Left lung (tissue), 10 donors: ENCODE results near the gene KIAA1549. TPM values are rescaled to one million over a fixed set of nuclear protein-coding genes. Genes with fewer than 3 reads are reported as not detected.

Experiments used
- ATAC-seq: fragments of 200-7000 bp; cut with Tn5 transposase; one replicate; pipeline ENCODE4 v1.9.1; 2020; ENCODE audit warnings: moderate library complexity
- DNase-seq, 4 donors: peaks; one replicate each; pipeline ENCODE4 v3.0.0-alpha.2; 2013 to 2020
- H3K27ac ChIP-seq, 2 donors: fragments of 200-600 bp; sonication (generic) in 1 of 2; one replicate each; pipeline versions ENCODE4 v1.5.0 to v1.8.0; 2020 to 2021
- H3K27me3 ChIP-seq, 2 donors: fragments of 200-600 bp; sonication (generic) in 1 of 2; one replicate each; pipeline versions ENCODE4 v1.5.0 to v1.8.0; 2020 to 2021
- H3K36me3 ChIP-seq, 2 donors: fragments of 200-600 bp; sonication (generic) in 1 of 2; one replicate each; pipeline versions ENCODE4 v1.5.0 to v1.8.0; 2020 to 2021
- H3K4me1 ChIP-seq, 2 donors: fragments of 200-600 bp; one replicate each; pipeline ENCODE4 v1.8.0; 2021
- H3K4me3 ChIP-seq, 2 donors: fragments of 200-600 bp; sonication (generic) in 1 of 2; one replicate each; pipeline versions ENCODE4 v1.5.0 to v1.8.0; 2020 to 2021; ENCODE audit warnings: mild to moderate bottlenecking in 1 of 2
- H3K9me3 ChIP-seq, 2 donors: fragments of 200-600 bp; sonication (generic) in 1 of 2; one replicate each; pipeline versions ENCODE4 v1.5.0 to v1.8.0; 2020 to 2021
- CTCF ChIP-seq, 2 donors: fragments of 200-600 bp; sonication (generic) in 1 of 2; IDR thresholded peaks; one replicate each; pipeline versions ENCODE4 v1.5.0 to v1.8.0; 2021; ENCODE audit warnings: antibody characterized with exemption in 2 of 2
- intact Hi-C, 2 donors: fragments of 100-400 bp; cut with DNase I; formaldehyde crosslinking; loops; one replicate each; pipeline versions ENCODE4 v1.11.2 to v1.14.2; 2022
- polyA plus RNA-seq, 6 donors: library from polyadenylated mRNA; unstranded; fragments of 120-200 nt; gene quantifications; one replicate each; pipeline ENCODE4 v1.2.1, GENCODE V29; 2013; ENCODE audit not compliant: insufficient read length in 6 of 6
- total RNA-seq, 2 donors: library from RNA; stranded (reverse); fragmentation: NEBNext Ultra II Directional; extraction: Animal tissue kit (Norgen Biotek cat#: 25700); gene quantifications; one replicate each; pipeline ENCODE4 v1.2.1, GENCODE V29; 2021
- donor health status: DM: no; HTN: yes; CAD: no.
- donor health status: DM: no; HTN: no; CAD: no.

The KIAA1549 gene
- total and polyA plus RNA-seq, 8 donors: 4.1 to 16.9 (median 14.9) TPM

DNA sequence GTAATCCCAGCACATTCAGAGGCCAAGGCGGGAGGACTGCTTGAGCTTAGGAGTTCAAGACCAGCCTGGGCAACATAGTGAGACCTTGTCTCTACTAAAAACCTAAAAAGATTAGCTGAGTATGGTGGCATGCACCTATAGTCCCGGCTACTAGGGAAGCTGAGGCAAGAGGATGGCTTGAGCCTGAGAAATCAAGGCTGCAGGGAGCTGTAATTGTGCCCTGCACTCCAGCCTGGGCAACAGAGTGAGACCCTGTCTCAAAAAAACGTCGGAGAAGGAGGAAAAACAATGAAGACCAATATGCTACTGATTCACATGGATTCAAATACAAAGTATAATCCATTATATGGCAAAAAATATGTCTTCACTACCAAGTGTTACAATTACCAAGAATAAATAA, 41.1 kb upstream of the KIAA1549 start:
- Histone ChIP-seq H3K9me3 (no peaks in the 10 kb centered on the region), H3K4me1 (no peaks in the 10 kb centered on the region), H3K36me3 (peaks cover 0 to 18% of the 10 kb centered on the region in 2 donors), H3K4me3 (no peak overlapping the region), H3K27me3 (no peaks in the 10 kb centered on the region), H3K27ac (no peak overlapping the region)
- DNase-seq (no peak), ATAC-seq (no peak)
- intact Hi-C loops: no loop called here
- TF ChIP-seq CTCF (IDR thresholded peaks at IDR 0.05): no peak

GRCh38 chr7:139018910-139019309, 37.7 kb upstream of the KIAA1549 start:
- intact Hi-C loops: no loop called here
- Histone ChIP-seq H3K36me3 (peaks cover 0 to 11% of the 10 kb centered on the region in 2 donors), H3K27ac (no peak overlapping the region), H3K4me3 (no peak overlapping the region), H3K27me3 (no peaks in the 10 kb centered on the region), H3K9me3 (no peaks in the 10 kb centered on the region), H3K4me1 (no peaks in the 10 kb centered on the region)
- DNase-seq: no peak
- ATAC-seq: no peak
- no peak for TF ChIP-seq CTCF (IDR thresholded peaks at IDR 0.05)

DNA sequence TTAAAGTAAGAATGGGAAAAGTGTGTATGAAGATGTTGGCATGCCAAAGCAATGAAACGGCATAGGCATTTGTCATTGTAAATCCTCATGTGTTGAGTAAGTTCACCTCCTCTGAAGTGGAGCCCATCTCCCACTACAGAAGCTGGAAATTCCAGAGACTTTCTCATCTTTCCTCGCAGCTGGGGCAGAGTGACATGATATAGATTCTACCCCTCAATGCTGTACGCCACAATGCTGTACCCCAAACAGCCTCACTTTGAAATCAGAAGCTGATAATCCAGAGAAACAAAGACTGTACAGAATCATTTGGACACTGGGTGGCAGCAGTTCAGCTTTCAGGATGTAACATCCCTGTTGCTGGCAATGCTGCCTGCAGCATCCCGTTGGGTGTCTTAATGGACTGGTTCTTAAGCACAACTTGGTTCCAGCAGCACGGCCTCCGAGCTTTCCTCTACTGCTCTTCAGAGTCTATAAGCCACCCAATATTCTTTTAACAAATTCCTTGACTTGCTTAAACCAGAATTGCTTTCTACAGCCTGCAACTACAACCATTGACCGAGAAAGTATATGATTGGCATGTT, 35.8 kb upstream of the KIAA1549 start:
- ATAC-seq: peak; percentile 96
- intact Hi-C loops: no loop called here
- no peaks in the 10 kb centered on the region for H3K4me1 ChIP-seq

GRCh38 chr7:139011373-139011772, 30.2 kb upstream of the KIAA1549 start:
- Histone ChIP-seq H3K27ac (no peak overlapping the region), H3K9me3 (no peaks in the 10 kb centered on the region), H3K36me3 (no peaks in the 10 kb centered on the region), H3K4me3 (no peak overlapping the region), H3K4me1 (no peaks in the 10 kb centered on the region), H3K27me3 (no peaks in the 10 kb centered on the region)
- ATAC-seq: no peak
- no peak for DNase-seq
- intact Hi-C loops: no loop called here
- TF ChIP-seq CTCF (IDR thresholded peaks at IDR 0.05): no peak

More for the DNA sequence above, 35.8 kb upstream of the KIAA1549 start:
- Histone ChIP-seq H3K9me3 (no peaks in the 10 kb centered on the region), H3K4me3 (no peak overlapping the region), H3K27me3 (no peaks in the 10 kb centered on the region), H3K27ac (no peak overlapping the region), H3K36me3 (no peaks in the 10 kb centered on the region)
- peak in 3 of 4 donors; percentile 33 to 64 (median 46) for DNase-seq
- peak; percentile 44 to 51 for TF ChIP-seq CTCF (IDR thresholded peaks at IDR 0.05)

DNA sequence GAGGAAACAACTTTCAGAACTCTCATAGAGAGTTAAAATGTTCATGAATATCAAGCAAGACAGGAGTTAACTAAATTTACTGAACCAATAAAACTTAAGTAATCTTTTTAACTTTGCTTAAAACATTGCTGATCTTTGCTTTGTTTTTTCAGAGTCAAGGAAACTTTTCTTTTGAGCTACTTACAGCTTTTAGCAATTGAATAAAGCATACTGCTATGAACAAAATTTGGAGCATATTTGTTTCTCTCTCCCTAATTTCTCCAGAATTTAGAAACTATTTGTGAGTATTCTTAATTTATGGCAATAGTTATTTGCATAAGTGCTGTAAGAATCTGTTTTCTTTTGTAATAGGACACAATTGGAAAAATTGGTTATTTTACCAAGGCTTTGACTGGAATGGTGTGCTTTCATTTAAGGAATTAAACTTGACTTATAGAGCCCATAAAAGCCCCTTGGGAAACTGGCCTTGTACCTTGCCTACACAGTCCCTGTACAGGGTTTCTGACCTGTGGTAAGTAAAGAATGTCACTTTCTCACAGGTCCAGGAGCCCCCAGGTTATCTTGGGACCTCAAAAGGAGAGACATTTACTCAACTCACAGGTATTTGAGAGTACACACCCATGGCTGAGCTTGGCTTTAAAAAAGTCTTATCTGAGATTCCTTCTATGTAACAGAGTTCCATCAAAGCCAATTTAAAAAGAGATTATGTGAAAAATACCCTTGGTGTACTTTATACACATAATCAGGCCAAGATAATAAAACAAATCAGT, 23.3 kb upstream of the KIAA1549 start:
- TF ChIP-seq CTCF (IDR thresholded peaks at IDR 0.05): no peak
- Histone ChIP-seq H3K36me3 (no peaks in the 10 kb centered on the region), H3K4me1 (no peaks in the 10 kb centered on the region), H3K4me3 (no peak overlapping the region), H3K27ac (no peak overlapping the region), H3K27me3 (no peaks in the 10 kb centered on the region), H3K9me3 (peaks cover 0 to 16% of the 10 kb centered on the region in 2 donors)
- intact Hi-C loops: no loop called here
- no peak for DNase-seq
- no peak for ATAC-seq
